Activated CD8-positive, alpha-beta T cell treated with anti-CD3 and anti-CD28 coated beads for 36 hours (primary cell): Measurements from ENCODE around the gene CCS. TPM values are rescaled to one million over a fixed set of nuclear protein-coding genes. Genes with fewer than 3 reads are reported as not detected.

Experiments used
- ATAC-seq: fragments of 200-7000 bp; cut with Tn5 transposase; one replicate; pipeline ENCODE4 v1.10.0; 2021; ENCODE audit warnings: mild to moderate bottlenecking, moderate library complexity
- CTCF ChIA-PET: fragments of 350-600 bp; sonication (Branson Sonifier 250); formaldehyde crosslinking; loops from one replicate; lab custom pipeline; 2021; ENCODE audit warnings: antibody characterized with exemption; lab: Charles Lee
- POLR2A ChIA-PET: fragments of 350-600 bp; sonication (Branson Sonifier 250); formaldehyde crosslinking; loops from one replicate; lab custom pipeline; 2021; ENCODE audit warnings: antibody characterized with exemption; lab: Charles Lee
- DNase-seq: peaks from one replicate; pipeline ENCODE4 v3.0.0-alpha.2; 2020
- H3K27ac Mint-ChIP-seq: one replicate; pipeline ENCODE4 v1.8.0; 2021; ENCODE audit warnings: mild to moderate bottlenecking, mixed read lengths
- H3K27me3 Mint-ChIP-seq: one replicate; pipeline ENCODE4 v1.8.0; 2021; ENCODE audit warnings: mixed read lengths
- H3K36me3 Mint-ChIP-seq: one replicate; pipeline ENCODE4 v1.8.0; 2021; ENCODE audit warnings: low read depth, mixed read lengths
- H3K4me1 Mint-ChIP-seq: one replicate; pipeline ENCODE4 v1.8.0; 2021; ENCODE audit warnings: low read depth, mixed read lengths
- H3K4me3 Mint-ChIP-seq: one replicate; pipeline ENCODE4 v1.8.0; 2021; ENCODE audit warnings: mild to moderate bottlenecking, moderate library complexity, mixed read lengths
- H3K9me3 Mint-ChIP-seq: one replicate; pipeline ENCODE4 v1.8.0; 2021; ENCODE audit warnings: mixed read lengths
- intact Hi-C: fragments of 100-400 bp; cut with micrococcal nuclease; formaldehyde crosslinking; loops from one replicate; pipeline ENCODE4 v1.10.0; 2022
- total RNA-seq, 2 experiments: library from RNA; stranded (reverse); gene quantifications; one replicate each; pipeline ENCODE4 v1.2.3, GENCODE V29; 2021
- TF ChIP-seq, protein P1 (sequence below): fragments of 200-600 bp; IDR thresholded peaks from one replicate; pipeline ENCODE4 v1.8.0; 2022; ENCODE audit warnings: antibody characterized with exemption, mild to moderate bottlenecking

Gene CCS
- total RNA-seq, 2 experiments from 2014 or later: 22.0 to 25.6 TPM

DNA sequence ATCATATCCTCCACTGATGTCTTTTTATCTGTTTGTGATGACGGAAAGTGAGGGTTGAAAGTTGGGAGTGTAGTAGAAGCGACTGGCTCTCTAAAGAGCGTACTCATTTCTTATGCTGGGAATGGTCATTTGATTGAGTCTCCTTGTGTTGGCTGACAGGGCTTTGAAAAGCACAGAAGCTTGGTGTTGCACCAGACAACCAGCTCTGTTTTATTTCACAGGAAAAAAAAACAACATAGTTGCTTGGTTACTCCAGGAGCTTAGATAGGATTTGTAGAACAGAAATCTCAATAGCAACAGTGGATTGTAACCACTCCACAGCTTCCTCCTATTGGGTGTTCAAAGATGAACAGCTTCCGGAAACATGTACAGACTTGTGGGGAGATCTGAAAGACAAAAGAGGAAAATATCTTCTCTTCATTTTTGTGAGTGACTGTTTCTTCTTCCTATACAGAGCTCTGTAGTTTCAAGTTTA, 26.1 kb downstream of the CCS start:
- Mint-ChIP-seq H3K27ac (peak overlapping the region; percentile 98), H3K9me3 (peaks cover 1% of the 10 kb centered on the region), H3K27me3 (no peaks in the 10 kb centered on the region), H3K4me1 (peaks cover 58% of the 10 kb centered on the region), H3K36me3 (peaks cover 80% of the 10 kb centered on the region), H3K4me3 (peak overlapping the region; percentile 93)
- ChIA-PET POLR2A (interaction anchor here (1.0 to 16.1 kb wide), 6 partner anchors 19 to 74 kb away, joined by 3 to 558 read pairs (median 4); partner anchors contain the start of genes RBM4 and RBM4B), CTCF (interaction anchor here (1.7 to 2.1 kb wide), 2 partner anchors 19 to 59 kb away, joined by 7 to 8 read pairs; partner anchors contain the start of genes RBM4 and RBM4B)
- TF ChIP-seq, protein P1, sequence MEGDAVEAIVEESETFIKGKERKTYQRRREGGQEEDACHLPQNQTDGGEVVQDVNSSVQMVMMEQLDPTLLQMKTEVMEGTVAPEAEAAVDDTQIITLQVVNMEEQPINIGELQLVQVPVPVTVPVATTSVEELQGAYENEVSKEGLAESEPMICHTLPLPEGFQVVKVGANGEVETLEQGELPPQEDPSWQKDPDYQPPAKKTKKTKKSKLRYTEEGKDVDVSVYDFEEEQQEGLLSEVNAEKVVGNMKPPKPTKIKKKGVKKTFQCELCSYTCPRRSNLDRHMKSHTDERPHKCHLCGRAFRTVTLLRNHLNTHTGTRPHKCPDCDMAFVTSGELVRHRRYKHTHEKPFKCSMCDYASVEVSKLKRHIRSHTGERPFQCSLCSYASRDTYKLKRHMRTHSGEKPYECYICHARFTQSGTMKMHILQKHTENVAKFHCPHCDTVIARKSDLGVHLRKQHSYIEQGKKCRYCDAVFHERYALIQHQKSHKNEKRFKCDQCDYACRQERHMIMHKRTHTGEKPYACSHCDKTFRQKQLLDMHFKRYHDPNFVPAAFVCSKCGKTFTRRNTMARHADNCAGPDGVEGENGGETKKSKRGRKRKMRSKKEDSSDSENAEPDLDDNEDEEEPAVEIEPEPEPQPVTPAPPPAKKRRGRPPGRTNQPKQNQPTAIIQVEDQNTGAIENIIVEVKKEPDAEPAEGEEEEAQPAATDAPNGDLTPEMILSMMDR: no peak
- ATAC-seq (peak; percentile 11), DNase-seq (peak; percentile 24)
- intact Hi-C loops: loop anchor here (2.0 to 5.0 kb wide), 2 partner anchors 20 to 42 kb away; partner anchors contain the start of gene RBM4

DNA sequence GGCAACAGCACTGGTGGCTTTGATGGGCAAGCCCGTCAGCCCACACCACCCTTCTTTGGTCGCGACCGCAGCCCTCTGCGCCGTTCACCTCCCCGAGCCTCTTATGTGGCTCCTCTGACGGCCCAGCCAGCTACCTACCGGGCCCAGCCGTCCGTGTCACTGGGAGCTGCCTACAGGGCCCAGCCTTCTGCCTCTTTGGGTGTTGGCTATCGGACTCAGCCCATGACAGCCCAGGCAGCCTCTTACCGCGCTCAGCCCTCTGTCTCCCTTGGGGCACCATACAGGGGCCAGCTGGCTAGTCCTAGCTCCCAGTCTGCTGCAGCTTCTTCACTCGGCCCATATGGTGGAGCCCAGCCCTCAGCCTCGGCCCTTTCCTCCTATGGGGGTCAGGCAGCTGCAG, 31.5 kb downstream of the CCS start:
- Mint-ChIP-seq H3K4me1 (peaks cover 62% of the 10 kb centered on the region), H3K9me3 (peaks cover 1% of the 10 kb centered on the region), H3K4me3 (no peak overlapping the region), H3K27ac (no peak overlapping the region), H3K27me3 (no peaks in the 10 kb centered on the region), H3K36me3 (peaks cover 91% of the 10 kb centered on the region)
- POLR2A ChIA-PET: interaction anchor here (0.8 to 27.4 kb wide), 8 partner anchors 1 to 56 kb away, joined by 3 to 558 read pairs (median 5); partner anchors contain the start of genes CTSF, RBM14 and RBM4
- no peak for ATAC-seq
- TF ChIP-seq, protein P1: no peak
- CTCF ChIA-PET: interaction anchor here (1.0 to 1.4 kb wide), 2 partner anchors 25 to 45 kb away, joined by 3 read pairs; no protein-coding TSS in a partner anchor
- no peak for DNase-seq
- intact Hi-C loops: no loop called here

DNA sequence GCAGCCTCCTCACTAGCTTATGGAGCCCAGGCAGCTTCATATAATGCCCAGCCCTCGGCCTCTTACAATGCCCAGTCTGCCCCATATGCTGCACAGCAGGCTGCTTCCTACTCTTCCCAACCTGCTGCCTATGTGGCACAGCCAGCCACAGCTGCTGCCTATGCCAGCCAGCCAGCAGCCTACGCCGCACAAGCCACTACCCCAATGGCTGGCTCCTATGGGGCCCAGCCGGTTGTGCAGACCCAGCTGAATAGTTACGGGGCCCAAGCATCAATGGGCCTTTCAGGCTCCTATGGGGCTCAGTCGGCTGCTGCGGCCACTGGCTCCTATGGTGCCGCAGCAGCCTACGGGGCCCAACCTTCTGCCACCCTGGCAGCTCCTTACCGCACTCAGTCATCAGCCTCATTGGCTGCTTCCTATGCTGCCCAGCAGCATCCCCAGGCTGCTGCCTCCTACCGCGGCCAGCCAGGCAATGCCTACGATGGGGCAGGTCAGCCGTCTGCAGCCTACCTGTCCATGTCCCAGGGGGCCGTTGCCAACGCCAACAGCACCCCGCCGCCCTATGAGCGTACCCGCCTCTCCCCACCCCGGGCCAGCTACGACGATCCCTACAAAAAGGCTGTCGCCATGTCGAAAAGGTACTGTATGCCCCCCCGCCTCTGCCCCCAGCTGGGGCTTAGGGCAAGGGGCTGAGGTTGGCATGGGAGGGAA, 32.2 kb downstream of the CCS start:
- ChIA-PET CTCF (no interaction called here), POLR2A (interaction anchor here (0.7 to 27.4 kb wide), 6 partner anchors 1 to 141 kb away, joined by 3 to 558 read pairs (median 6); partner anchors contain the start of genes RBM14 and RBM4)
- H3K4me1 Mint-ChIP-seq: peaks cover 58% of the 10 kb centered on the region
- peaks cover 92% of the 10 kb centered on the region for H3K36me3 Mint-ChIP-seq
- DNase-seq (no peak), ATAC-seq (no peak)
- no peak overlapping the region for H3K27ac Mint-ChIP-seq
- H3K27me3 Mint-ChIP-seq: no peaks in the 10 kb centered on the region
- H3K9me3 Mint-ChIP-seq: no peaks in the 10 kb centered on the region
- intact Hi-C loops: no loop called here
- no peak overlapping the region for H3K4me3 Mint-ChIP-seq
- TF ChIP-seq, protein P1: no peak

DNA sequence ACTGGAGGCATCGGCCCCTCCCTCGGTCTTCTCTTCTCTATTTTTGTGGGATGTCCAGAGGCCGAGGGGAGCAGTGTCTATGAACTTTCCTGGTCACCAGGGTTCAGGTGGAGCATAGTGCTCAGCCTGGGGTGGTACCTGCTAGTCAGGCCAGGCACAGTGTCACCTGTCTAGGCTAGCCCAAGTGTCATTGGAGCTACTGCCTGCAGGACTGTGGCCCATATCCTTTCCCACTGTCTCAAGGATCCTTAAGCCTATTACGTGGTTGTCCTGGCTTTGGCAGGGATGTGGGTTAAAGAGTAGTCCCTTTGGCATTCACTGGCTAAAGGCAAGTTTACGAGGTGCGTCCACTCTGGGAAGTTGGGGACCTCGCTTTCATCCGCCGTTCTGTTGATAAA, 32.8 kb downstream of the CCS start:
- DNase-seq (no peak), ATAC-seq (no peak)
- ChIA-PET POLR2A (interaction anchor here (0.6 to 27.4 kb wide), 4 partner anchors 2 to 152 kb away, joined by 3 to 558 read pairs (median 280); partner anchors contain the start of genes RBM14 and RBM4), CTCF (no interaction called here)
- H3K27ac Mint-ChIP-seq: no peak overlapping the region
- H3K4me1 Mint-ChIP-seq: peaks cover 53% of the 10 kb centered on the region
- H3K9me3 Mint-ChIP-seq: no peaks in the 10 kb centered on the region
- no peaks in the 10 kb centered on the region for H3K27me3 Mint-ChIP-seq
- peaks cover 90% of the 10 kb centered on the region for H3K36me3 Mint-ChIP-seq
- H3K4me3 Mint-ChIP-seq: no peak overlapping the region
- TF ChIP-seq, protein P1: no peak
- intact Hi-C loops: no loop called here
